IMR-90 (cell line): ENCODE data around the gene DCAF11. TPM values are rescaled to one million over a fixed set of nuclear protein-coding genes. Genes with fewer than 3 reads are reported as not detected.

Experiments used
- ATAC-seq: fragments of 200-7000 bp; cut with Tn5 transposase; 2 replicates; pipeline ENCODE4 v1.9.1; 2020; ENCODE audit warnings: low read depth, mild to moderate bottlenecking, moderate library complexity
- BruUV-seq: library from RNA; stranded (reverse); fragments of 400-500 nt; replicated peaks from 2 replicates; lab custom pipeline; 2021; lab: Mats Ljungman, UMichigan
- CTCF ChIA-PET: fragments of 300-600 bp; formaldehyde crosslinking; extraction: SDS; loops from one replicate; lab custom pipeline; 2021; ENCODE audit warnings: antibody characterized with exemption; lab: Yijun Ruan, JAX
- POLR2A ChIA-PET: fragments of 300-600 bp; sonication (Branson Sonifier 250); formaldehyde crosslinking; loops from one replicate; lab custom pipeline; 2022; ENCODE audit warnings: antibody characterized with exemption; ENCODE audit not compliant: unreplicated experiment; lab: Charles Lee
- DNase-seq: peaks from one replicate; pipeline ENCODE4 v3.0.0; 2013
- H2AFZ ChIP-seq: replicated peaks from 2 replicates; pipeline ENCODE3; 2013; ENCODE audit warnings: low read length, mild to moderate bottlenecking; ENCODE audit not compliant: poor library complexity
- H2AK5ac ChIP-seq: 2 replicates; pipeline ENCODE4 v1.6.1; 2013; ENCODE audit warnings: low read depth, low read length, inconsistent platforms
- H2AK9ac ChIP-seq: replicated peaks from 2 replicates; pipeline ENCODE3; 2013; ENCODE audit warnings: mild to moderate bottlenecking, low read depth, low read length, moderate library complexity; ENCODE audit not compliant: poor library complexity
- H2BK120ac ChIP-seq: 2 replicates; pipeline ENCODE4 v1.6.1; 2013; ENCODE audit warnings: low read depth, low read length, inconsistent platforms
- H2BK15ac ChIP-seq: 3 replicates; pipeline ENCODE4 v1.6.1; 2013; ENCODE audit warnings: low read depth, low read length, inconsistent platforms
- H2BK20ac ChIP-seq: 2 replicates; pipeline ENCODE4 v1.6.1; 2013; ENCODE audit warnings: low read depth, mild to moderate bottlenecking, inconsistent platforms, low read length, moderate library complexity
- H2BK5ac ChIP-seq: 2 replicates; pipeline ENCODE4 v1.6.1; 2013; ENCODE audit warnings: mild to moderate bottlenecking, low read depth, low read length, inconsistent platforms; ENCODE audit not compliant: poor library complexity, severe bottlenecking
- H3K14ac ChIP-seq: replicated peaks from 2 replicates; pipeline ENCODE4 v1.6.1; 2013; ENCODE audit warnings: low read depth, low read length, inconsistent platforms
- H3K18ac ChIP-seq: 2 replicates; pipeline ENCODE4 v1.6.1; 2013; ENCODE audit warnings: low read depth, low read length, control low read depth
- H3K23ac ChIP-seq: 2 replicates; pipeline ENCODE4 v1.6.1; 2013; ENCODE audit warnings: low read depth, low read length, inconsistent platforms
- H3K27ac ChIP-seq: 2 replicates; pipeline ENCODE4 v1.5.1; 2013; ENCODE audit warnings: mild to moderate bottlenecking, control low read depth, low read length; ENCODE audit not compliant: insufficient read depth
- H3K27me3 ChIP-seq: 2 replicates; pipeline ENCODE4 v1.6.1; 2013; ENCODE audit warnings: low read length; ENCODE audit not compliant: control insufficient read depth, insufficient read depth
- H3K36me3 ChIP-seq: 2 replicates; pipeline ENCODE4 v1.6.1; 2013; ENCODE audit warnings: low read length, mixed read lengths; ENCODE audit not compliant: control insufficient read depth, insufficient read depth
- H3K4ac ChIP-seq: 2 replicates; pipeline ENCODE4 v1.6.1; 2013; ENCODE audit warnings: low read depth, low read length, inconsistent platforms
- H3K4me1 ChIP-seq: 2 replicates; pipeline ENCODE4 v1.6.1; 2013; ENCODE audit warnings: low read length, mixed read lengths; ENCODE audit not compliant: control insufficient read depth, insufficient read depth
- H3K4me2 ChIP-seq: 2 replicates; pipeline ENCODE4 v1.6.1; 2013; ENCODE audit warnings: low read depth, mild to moderate bottlenecking, control low read depth, low read length, moderate library complexity
- H3K4me3 ChIP-seq: 2 replicates; pipeline ENCODE4 v1.5.1; 2013; ENCODE audit warnings: low read depth, mild to moderate bottlenecking, control low read depth, low read length, moderate library complexity; ENCODE audit not compliant: insufficient read depth
- H3K56ac ChIP-seq: 2 replicates; pipeline ENCODE4 v1.6.1; 2013; ENCODE audit warnings: low read length, inconsistent platforms; ENCODE audit not compliant: insufficient read depth; ENCODE audit errors: extremely low read depth
- H3K79me1 ChIP-seq, 2 experiments: 2 replicates each; pipeline ENCODE4 v1.6.1; 2013; ENCODE audit warnings: low read length in 2 of 2, inconsistent platforms in 1 of 2, low read depth in 1 of 2
- H3K9ac ChIP-seq: 2 replicates; pipeline ENCODE4 v1.6.1; 2013; ENCODE audit warnings: low read depth, low read length, control low read depth
- H3K9me1 ChIP-seq: 2 replicates; pipeline ENCODE4 v1.6.1; 2013; ENCODE audit warnings: low read length, inconsistent platforms; ENCODE audit not compliant: insufficient read depth
- H3K9me3 ChIP-seq: 2 replicates; pipeline ENCODE4 v1.6.1; 2013; ENCODE audit warnings: low read length; ENCODE audit not compliant: control insufficient read depth, insufficient read depth
- H4K20me1 ChIP-seq: 2 replicates; pipeline ENCODE4 v1.6.1; 2013; ENCODE audit warnings: low read length, inconsistent platforms; ENCODE audit not compliant: insufficient read depth
- H4K5ac ChIP-seq: 2 replicates; pipeline ENCODE4 v1.6.1; 2013; ENCODE audit warnings: mild to moderate bottlenecking, low read depth, low read length, control low read depth
- H4K8ac ChIP-seq, 2 experiments: 2 replicates each; pipeline ENCODE4 v1.6.1; 2013; ENCODE audit warnings: low read depth in 2 of 2, low read length in 2 of 2, control low read depth in 1 of 2, inconsistent platforms in 1 of 2
- H4K91ac ChIP-seq: 2 replicates; pipeline ENCODE4 v1.6.1; 2013; ENCODE audit warnings: low read depth, low read length, inconsistent platforms; ENCODE audit not compliant: insufficient read depth
- CEBPB ChIP-seq: IDR thresholded peaks from 2 replicates; pipeline ENCODE4 v1.6.1; 2012; ENCODE audit warnings: low read depth, low read length, improper control_type of control experiment
- MAFK ChIP-seq: IDR thresholded peaks from 2 replicates; pipeline ENCODE4 v1.6.1; 2012; ENCODE audit warnings: low read depth, low read length, improper control_type of control experiment
- MAZ ChIP-seq: IDR thresholded peaks from 2 replicates; pipeline ENCODE4 v1.6.1; 2012; ENCODE audit warnings: low read depth, mild to moderate bottlenecking, low read length, improper control_type of control experiment, moderate library complexity, borderline replicate concordance
- MXI1 ChIP-seq: IDR thresholded peaks from 2 replicates; pipeline ENCODE4 v1.6.1; 2012; ENCODE audit warnings: low read depth, mild to moderate bottlenecking, low read length, moderate library complexity, borderline replicate concordance
- NFE2L2 ChIP-seq: fragments of 150-350 bp; IDR thresholded peaks from 2 replicates; pipeline ENCODE4 v1.6.1; 2016; ENCODE audit warnings: low read depth, mild to moderate bottlenecking, low read length
- POLR2A ChIP-seq: IDR thresholded peaks from 2 replicates; pipeline ENCODE4 v1.6.1; 2012; ENCODE audit warnings: mild to moderate bottlenecking, low read depth, low read length
- RAD21 ChIP-seq: IDR thresholded peaks from 2 replicates; pipeline ENCODE4 v1.6.1; 2012; ENCODE audit warnings: low read length, improper control_type of control experiment
- RCOR1 ChIP-seq: IDR thresholded peaks from 2 replicates; pipeline ENCODE4 v1.6.1; 2012; ENCODE audit warnings: mild to moderate bottlenecking, low read length, improper control_type of control experiment; ENCODE audit not compliant: insufficient replicate concordance
- RFX5 ChIP-seq: IDR thresholded peaks from 2 replicates; pipeline ENCODE4 v1.8.0; 2012; ENCODE audit warnings: low read depth, mild to moderate bottlenecking, low read length, moderate library complexity
- USF2 ChIP-seq: fragments of 150-350 bp; IDR thresholded peaks from 2 replicates; pipeline ENCODE4 v1.6.1; 2017; ENCODE audit warnings: mild to moderate bottlenecking, antibody characterized with exemption, low read length, low read depth
- WGBS, 2 experiments: methylation state at CpG; one replicate each; pipeline versions ENCODE4 v1.1.5 to v1.1.7; 2013; ENCODE audit warnings: missing lambda C conversion rate in 2 of 2; ENCODE audit not compliant: insufficient read length in 1 of 2; ENCODE audit errors: extremely low coverage in 2 of 2; 5-methylcytosine and 5-hydroxymethylcytosine counted together
- dilution Hi-C: fragments of 300-500 bp; cut with HindIII; formaldehyde crosslinking; loops from one replicate; pipeline ENCODE4 v1.14.3; 2018; ENCODE audit warnings: low sequenced_read_pairs; ENCODE audit not compliant: unreplicated experiment
- in situ Hi-C: fragments of 300-500 bp; cut with MboI; formaldehyde crosslinking; loops from 3 replicates; pipeline ENCODE4 v1.14.3; 2019; ENCODE audit warnings: low sequenced_read_pairs, inconsistent platforms, mixed read lengths
- intact Hi-C: fragments of 100-400 bp; cut with micrococcal nuclease; formaldehyde crosslinking; loops from 2 replicates; pipeline ENCODE4 v1.10.0; 2022
- polyA plus RNA-seq, 3 experiments: library from polyadenylated mRNA; depleted of rRNA; stranded (reverse); fragments of >200 nt; gene quantifications; 2 replicates each; pipeline ENCODE4 v1.2.3, GENCODE V29; 2012; ENCODE audit warnings: low replicate concordance in 1 of 3
- total RNA-seq: library from RNA; depleted of rRNA; stranded (reverse); fragments of >200 nt; gene quantifications from 2 replicates; pipeline ENCODE4 v1.2.3, GENCODE V29; 2012
- TF ChIP-seq, protein P1 (sequence below): conservative IDR thresholded peaks from 2 replicates; pipeline ENCODE4 v1.5.1; 2012; ENCODE audit warnings: mild to moderate bottlenecking, low read depth, low read length, improper control_type of control experiment

Gene DCAF11
- total and polyA plus RNA-seq, 2 of the 4 experiments (the other 2 are of a cell fraction) = 21.0 to 52.0 TPM

GRCh38 chr14:24066496-24067132 is 48.0 kb upstream of the DCAF11 start:
- Histone ChIP-seq H2AFZ (no peak overlapping the region), H3K18ac (no peak overlapping the region), H4K8ac (no peak overlapping the region), H3K27ac (no peak overlapping the region), H3K36me3 (no peaks in the 10 kb centered on the region), H3K14ac (no peak overlapping the region), H2AK5ac (no peak overlapping the region), H2BK5ac (no peak overlapping the region), H3K56ac (no peak overlapping the region), H3K9ac (no peak overlapping the region), H4K20me1 (no peaks in the 10 kb centered on the region), H3K9me3 (no peaks in the 10 kb centered on the region), H3K79me1 (no peaks in the 10 kb centered on the region), H2BK20ac (no peak overlapping the region), H3K4ac (no peak overlapping the region), H2AK9ac (no peak overlapping the region), H3K4me2 (no peak overlapping the region), H2BK15ac (no peak overlapping the region), H3K4me1 (no peaks in the 10 kb centered on the region), H4K5ac (no peak overlapping the region), H3K9me1 (no peaks in the 10 kb centered on the region), H4K91ac (no peak overlapping the region), H3K4me3 (no peak overlapping the region), H3K27me3 (peaks cover 50% of the 10 kb centered on the region), H3K23ac (no peak overlapping the region), H2BK120ac (no peak overlapping the region)
- DNase-seq (no peak), ATAC-seq (no peak)
- BruUV-seq = no TSS peak
- ChIA-PET POLR2A (no interaction called here), CTCF (interaction anchor here (1.1 to 1.3 kb wide), 2 partner anchors 9 to 42 kb away, joined by 4 to 5 read pairs; no protein-coding TSS in a partner anchor)
- WGBS, 2 experiments = 67% methylated on average over 1 of the region's 8 CpGs; no CpG with 5 or more reads in 1 of the 2 experiments
- in situ Hi-C loops (no loop called here), dilution Hi-C loops (no loop called here), intact Hi-C loops (no loop called here)
- TF ChIP-seq NFE2L2 (no peak), POLR2A (no peak), RFX5 (no peak), RCOR1 (no peak), MXI1 (no peak), RAD21 (no peak), MAZ (no peak), CEBPB (no peak), MAFK (no peak), USF2 (no peak)
- TF ChIP-seq, protein P1, sequence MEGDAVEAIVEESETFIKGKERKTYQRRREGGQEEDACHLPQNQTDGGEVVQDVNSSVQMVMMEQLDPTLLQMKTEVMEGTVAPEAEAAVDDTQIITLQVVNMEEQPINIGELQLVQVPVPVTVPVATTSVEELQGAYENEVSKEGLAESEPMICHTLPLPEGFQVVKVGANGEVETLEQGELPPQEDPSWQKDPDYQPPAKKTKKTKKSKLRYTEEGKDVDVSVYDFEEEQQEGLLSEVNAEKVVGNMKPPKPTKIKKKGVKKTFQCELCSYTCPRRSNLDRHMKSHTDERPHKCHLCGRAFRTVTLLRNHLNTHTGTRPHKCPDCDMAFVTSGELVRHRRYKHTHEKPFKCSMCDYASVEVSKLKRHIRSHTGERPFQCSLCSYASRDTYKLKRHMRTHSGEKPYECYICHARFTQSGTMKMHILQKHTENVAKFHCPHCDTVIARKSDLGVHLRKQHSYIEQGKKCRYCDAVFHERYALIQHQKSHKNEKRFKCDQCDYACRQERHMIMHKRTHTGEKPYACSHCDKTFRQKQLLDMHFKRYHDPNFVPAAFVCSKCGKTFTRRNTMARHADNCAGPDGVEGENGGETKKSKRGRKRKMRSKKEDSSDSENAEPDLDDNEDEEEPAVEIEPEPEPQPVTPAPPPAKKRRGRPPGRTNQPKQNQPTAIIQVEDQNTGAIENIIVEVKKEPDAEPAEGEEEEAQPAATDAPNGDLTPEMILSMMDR = no peak
